HepG2 (cell line): ENCODE results near the gene STRIP1. TPM values are rescaled to one million over a fixed set of nuclear protein-coding genes. Genes with fewer than 3 reads are reported as not detected.

ENCODE experiments used
- ATAC-seq: fragments of 200-7000 bp; cut with Tn5 transposase; 3 replicates; pipeline ENCODE4 v1.9.1; 2020; ENCODE audit warnings: mild to moderate bottlenecking, moderate library complexity
- BruUV-seq: library from RNA; stranded (reverse); fragments of 400-500 nt; replicated peaks from 2 replicates; lab custom pipeline; 2021; lab: Mats Ljungman, UMichigan
- CTCF ChIA-PET: fragments of 300-600 bp; formaldehyde crosslinking; extraction: SDS; loops from one replicate; lab custom pipeline; 2021; ENCODE audit warnings: low total read pairs, inconsistent platforms, low intra/inter-chr PET ratio; lab: Yijun Ruan, JAX
- POLR2A ChIA-PET: fragments of 350-600 bp; sonication (Branson Sonifier 250); formaldehyde crosslinking; loops from one replicate; lab custom pipeline; 2020; ENCODE audit warnings: antibody characterized with exemption, inconsistent platforms; lab: Yijun Ruan, JAX
- DNase-seq: peaks from one replicate; pipeline ENCODE4 v3.0.0-alpha.2; 2015; ENCODE audit warnings: low spot score
- FAIRE-seq: peaks from 3 replicates; lab custom pipeline; 2011; peaks lifted over from hg19 to GRCh38; lab: Jason Lieb, UNC
- H2AFZ ChIP-seq: one replicate; pipeline ENCODE4 v1.6.1; 2011; ENCODE audit warnings: low read length, inconsistent platforms
- H3K27ac ChIP-seq: fragments of 300-600 bp; 3 replicates; pipeline ENCODE4 v1.8.0; 2011; ENCODE audit warnings: mixed run types, mild to moderate bottlenecking, mixed read lengths, low read length, inconsistent platforms; ENCODE audit not compliant: insufficient read depth; ENCODE audit errors: extremely low read length
- H3K27me3 ChIP-seq, 2 experiments: fragments of 200-600 bp in 1 of 2; 2 replicates in 1 of 2; 3 replicates in 1 of 2; pipeline versions ENCODE4 v1.6.0 to v1.8.0; 2011; ENCODE audit warnings: low read length in 2 of 2, mild to moderate bottlenecking in 2 of 2, moderate library complexity in 2 of 2, inconsistent platforms in 1 of 2; ENCODE audit not compliant: insufficient read depth in 2 of 2, control insufficient read depth in 1 of 2
- H3K36me3 ChIP-seq, 2 experiments: fragments of 200-600 bp in 1 of 2; replicated peaks in 1 of 2; 2 replicates in 1 of 2; 3 replicates in 1 of 2; pipeline versions ENCODE4 v1.5.1 to v1.8.0; 2011; ENCODE audit warnings: low read length in 2 of 2, inconsistent platforms in 1 of 2; ENCODE audit not compliant: insufficient read depth in 2 of 2, control insufficient read depth in 1 of 2
- H3K4me1 ChIP-seq: 2 replicates; pipeline ENCODE4 v1.5.1; 2012; ENCODE audit warnings: low read length, inconsistent platforms; ENCODE audit not compliant: insufficient read depth
- H3K4me2 ChIP-seq: 2 replicates; pipeline ENCODE4 v1.6.0; 2011; ENCODE audit warnings: low read depth, low read length, inconsistent platforms
- H3K4me3 ChIP-seq, 3 experiments: fragments of 200-600 bp in 1 of 3; sonication (generic), shearing (Covaris generic) in 1 of 3; replicated peaks in 1 of 3; 2 replicates each; pipeline ENCODE4 v1.5.1; 2011 to 2016; ENCODE audit warnings: low read length in 3 of 3, inconsistent platforms in 2 of 3, low read depth in 2 of 3, mild to moderate bottlenecking in 2 of 3, control low read depth in 1 of 3, mixed read lengths in 1 of 3; ENCODE audit not compliant: insufficient read depth in 1 of 3
- H3K79me2 ChIP-seq: one replicate; pipeline ENCODE4 v1.6.1; 2011; ENCODE audit warnings: low read length, inconsistent platforms; ENCODE audit not compliant: insufficient read depth
- H3K9ac ChIP-seq: 2 replicates; pipeline ENCODE4 v1.6.0; 2011; ENCODE audit warnings: mild to moderate bottlenecking, low read depth, low read length, inconsistent platforms; ENCODE audit not compliant: insufficient read depth
- H3K9me3 ChIP-seq: 2 replicates; pipeline ENCODE4 v1.5.1; 2012; ENCODE audit warnings: mild to moderate bottlenecking, low read length
- H4K20me1 ChIP-seq: 2 replicates; pipeline ENCODE4 v1.6.0; 2011; ENCODE audit warnings: inconsistent platforms, mild to moderate bottlenecking, low read length, moderate library complexity; ENCODE audit not compliant: insufficient read depth
- ARNT2 ChIP-seq: sonication (generic); formaldehyde crosslinking; IDR thresholded peaks from 2 replicates; pipeline ENCODE4 v1.8.0; 2022; ENCODE audit warnings: mild to moderate bottlenecking, low read depth, missing genetic modification reagents, moderate library complexity
- DR1 ChIP-seq: sonication (generic); formaldehyde crosslinking; IDR thresholded peaks from 2 replicates; pipeline ENCODE4 v1.8.0; 2021; ENCODE audit warnings: mild to moderate bottlenecking, missing genetic modification reagents, inconsistent platforms
- GLI4 ChIP-seq: sonication (generic); formaldehyde crosslinking; IDR thresholded peaks from 2 replicates; pipeline ENCODE4 v1.5.1; 2020; ENCODE audit warnings: missing genetic modification reagents, mild to moderate bottlenecking, moderate library complexity, borderline replicate concordance
- HOXA7 ChIP-seq: sonication (generic); formaldehyde crosslinking; IDR thresholded peaks from 2 replicates; pipeline ENCODE4 v1.8.1; 2022; ENCODE audit warnings: mild to moderate bottlenecking, missing genetic modification reagents, moderate library complexity
- POGK ChIP-seq: sonication (generic); formaldehyde crosslinking; conservative IDR thresholded peaks from 2 replicates; pipeline ENCODE4 v1.8.0; 2022; ENCODE audit warnings: mild to moderate bottlenecking, moderate library complexity, missing genetic modification reagents
- SOX6 ChIP-seq, 2 experiments: fragments of 450-650 bp in 1 of 2; sonication (generic) in 1 of 2; formaldehyde crosslinking in 1 of 2; IDR thresholded peaks; 2 replicates each; pipeline versions ENCODE4 v1.4.0 to v1.6.1; 2017 to 2020; ENCODE audit warnings: antibody characterized with exemption in 1 of 2, mild to moderate bottlenecking in 1 of 2, missing genetic modification reagents in 1 of 2
- ZBTB7B ChIP-seq: sonication (generic); formaldehyde crosslinking; IDR thresholded peaks from 2 replicates; pipeline ENCODE4 v1.4.0; 2020; ENCODE audit warnings: missing genetic modification reagents
- ZMAT3 ChIP-seq: sonication (generic); formaldehyde crosslinking; conservative IDR thresholded peaks from 2 replicates; pipeline ENCODE4 v1.7.0; 2021; ENCODE audit warnings: missing genetic modification reagents
- ZNF230 ChIP-seq: sonication (generic); formaldehyde crosslinking; IDR thresholded peaks from 2 replicates; pipeline ENCODE4 v1.4.0; 2020; ENCODE audit warnings: mild to moderate bottlenecking, missing genetic modification reagents
- ZNF234 ChIP-seq: sonication (generic); formaldehyde crosslinking; conservative IDR thresholded peaks from 2 replicates; pipeline ENCODE4 v1.5.1; 2020; ENCODE audit warnings: mild to moderate bottlenecking, missing genetic modification reagents
- WGBS: methylation state at CpG from one replicate; pipeline ENCODE4 v1.1.6; 2017; ENCODE audit warnings: low lambda C conversion rate; 5-methylcytosine and 5-hydroxymethylcytosine counted together
- in situ Hi-C: cut with HindIII; loops from 2 replicates; pipeline ENCODE4 v1.10.0; 2017; ENCODE audit warnings: low pct_unique_long_range_greater_than_20kb; ENCODE audit not compliant: extremely low pct_ligation_motif_present
- intact Hi-C: fragments of 100-400 bp; cut with micrococcal nuclease; formaldehyde crosslinking; loops from one replicate; pipeline ENCODE4 v1.10.0; 2022; ENCODE audit not compliant: unreplicated experiment
- polyA plus RNA-seq, 8 experiments: library from polyadenylated mRNA; depleted of rRNA in 3 of 8; stranded (reverse) in 7 of 8; unstranded in 1 of 8; fragments of >200 nt; fragmentation: Illumina TruSeq in 4 of 8; extraction: Trizol in 4 of 8; gene quantifications; 2 replicates each; pipeline versions ENCODE4 v1.2.1 to v1.2.3, GENCODE V29; 2011 to 2016; ENCODE audit warnings: low read depth in 4 of 8, missing spikeins in 1 of 8, mixed read lengths in 1 of 8; ENCODE audit not compliant: insufficient read depth in 1 of 8
- total RNA-seq, 5 experiments: library from RNA; depleted of rRNA; stranded (reverse); fragments of >200 nt; fragmentation: Illumina TruSeq; extraction: Trizol; gene quantifications; 2 replicates each; pipeline ENCODE4 v1.2.3, GENCODE V29; 2016; ENCODE audit warnings: low read depth in 1 of 5
- TF ChIP-seq, protein P1 (sequence below): sonication (generic); formaldehyde crosslinking; IDR thresholded peaks from one replicate; pipeline ENCODE4 v1.5.1; 2020; ENCODE audit warnings: mild to moderate bottlenecking, missing genetic modification reagents; ENCODE audit errors: not compliant biosample characterization
- TF ChIP-seq, protein P2 (sequence below): sonication (generic); formaldehyde crosslinking; IDR thresholded peaks from 2 replicates; pipeline ENCODE4 v1.4.0; 2020; ENCODE audit warnings: missing genetic modification reagents, borderline replicate concordance

The STRIP1 gene
- total and polyA plus RNA-seq, 2 of the 13 experiments (the other 11 are each of a cell fraction or from before 2014, with no cell fraction given): 20.9 to 27.9 TPM

DNA sequence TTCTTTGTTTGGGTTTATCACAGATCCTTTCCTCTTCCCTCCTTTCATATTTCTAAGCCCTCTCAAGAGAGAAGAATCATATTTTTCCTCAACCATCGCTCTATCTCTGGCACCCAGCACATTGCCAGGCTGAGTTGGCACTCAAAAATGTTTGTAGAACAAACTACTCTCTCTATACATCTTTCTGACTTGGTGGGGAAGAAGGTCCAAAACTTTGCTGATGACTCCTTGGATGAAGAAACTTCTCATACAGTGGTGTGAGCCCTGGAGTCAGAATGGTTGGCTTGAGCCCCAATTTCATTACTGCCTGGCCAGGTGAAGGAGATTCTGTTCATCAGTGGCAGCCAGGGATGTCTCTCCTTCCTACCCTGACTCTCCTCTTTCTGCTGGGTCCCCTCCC, 24.2 kb downstream of the STRIP1 start:
- peaks cover 17% of the 10 kb centered on the region for H3K4me1 ChIP-seq
- H3K27ac ChIP-seq: no peak overlapping the region
- no peak overlapping the region for H3K4me2 ChIP-seq
- in situ Hi-C loops (no loop called here), intact Hi-C loops (no loop called here)
- DNase-seq (no peak), FAIRE-seq (no peak), ATAC-seq (no peak)
- H3K4me3 ChIP-seq: no peak overlapping the region
- no peaks in the 10 kb centered on the region for H3K9me3 ChIP-seq
- 0 out of 2 replicates have a peak, but pooled peaks cover 3% of the 10 kb centered on the region for H4K20me1 ChIP-seq
- H3K9ac ChIP-seq: no peak overlapping the region
- peaks cover 21 to 45% of the 10 kb centered on the region in 2 experiments for H3K36me3 ChIP-seq
- no TSS peak for BruUV-seq
- ChIA-PET POLR2A (no interaction called here), CTCF (no interaction called here)
- no peaks in the 10 kb centered on the region for H3K79me2 ChIP-seq
- 97% methylated on average over 1 of the region's 1 CpG for WGBS
- no peaks in the 10 kb centered on the region for H3K27me3 ChIP-seq
- no peak overlapping the region for H2AFZ ChIP-seq
- no peak for TF ChIP-seq ARNT2 (CRISPR knock-in tag)
- no peak for TF ChIP-seq ZMAT3 (CRISPR knock-in tag)
- no peak for TF ChIP-seq POGK (CRISPR knock-in tag)
- no peak for TF ChIP-seq GLI4 (CRISPR knock-in tag)
- TF ChIP-seq, protein P1, sequence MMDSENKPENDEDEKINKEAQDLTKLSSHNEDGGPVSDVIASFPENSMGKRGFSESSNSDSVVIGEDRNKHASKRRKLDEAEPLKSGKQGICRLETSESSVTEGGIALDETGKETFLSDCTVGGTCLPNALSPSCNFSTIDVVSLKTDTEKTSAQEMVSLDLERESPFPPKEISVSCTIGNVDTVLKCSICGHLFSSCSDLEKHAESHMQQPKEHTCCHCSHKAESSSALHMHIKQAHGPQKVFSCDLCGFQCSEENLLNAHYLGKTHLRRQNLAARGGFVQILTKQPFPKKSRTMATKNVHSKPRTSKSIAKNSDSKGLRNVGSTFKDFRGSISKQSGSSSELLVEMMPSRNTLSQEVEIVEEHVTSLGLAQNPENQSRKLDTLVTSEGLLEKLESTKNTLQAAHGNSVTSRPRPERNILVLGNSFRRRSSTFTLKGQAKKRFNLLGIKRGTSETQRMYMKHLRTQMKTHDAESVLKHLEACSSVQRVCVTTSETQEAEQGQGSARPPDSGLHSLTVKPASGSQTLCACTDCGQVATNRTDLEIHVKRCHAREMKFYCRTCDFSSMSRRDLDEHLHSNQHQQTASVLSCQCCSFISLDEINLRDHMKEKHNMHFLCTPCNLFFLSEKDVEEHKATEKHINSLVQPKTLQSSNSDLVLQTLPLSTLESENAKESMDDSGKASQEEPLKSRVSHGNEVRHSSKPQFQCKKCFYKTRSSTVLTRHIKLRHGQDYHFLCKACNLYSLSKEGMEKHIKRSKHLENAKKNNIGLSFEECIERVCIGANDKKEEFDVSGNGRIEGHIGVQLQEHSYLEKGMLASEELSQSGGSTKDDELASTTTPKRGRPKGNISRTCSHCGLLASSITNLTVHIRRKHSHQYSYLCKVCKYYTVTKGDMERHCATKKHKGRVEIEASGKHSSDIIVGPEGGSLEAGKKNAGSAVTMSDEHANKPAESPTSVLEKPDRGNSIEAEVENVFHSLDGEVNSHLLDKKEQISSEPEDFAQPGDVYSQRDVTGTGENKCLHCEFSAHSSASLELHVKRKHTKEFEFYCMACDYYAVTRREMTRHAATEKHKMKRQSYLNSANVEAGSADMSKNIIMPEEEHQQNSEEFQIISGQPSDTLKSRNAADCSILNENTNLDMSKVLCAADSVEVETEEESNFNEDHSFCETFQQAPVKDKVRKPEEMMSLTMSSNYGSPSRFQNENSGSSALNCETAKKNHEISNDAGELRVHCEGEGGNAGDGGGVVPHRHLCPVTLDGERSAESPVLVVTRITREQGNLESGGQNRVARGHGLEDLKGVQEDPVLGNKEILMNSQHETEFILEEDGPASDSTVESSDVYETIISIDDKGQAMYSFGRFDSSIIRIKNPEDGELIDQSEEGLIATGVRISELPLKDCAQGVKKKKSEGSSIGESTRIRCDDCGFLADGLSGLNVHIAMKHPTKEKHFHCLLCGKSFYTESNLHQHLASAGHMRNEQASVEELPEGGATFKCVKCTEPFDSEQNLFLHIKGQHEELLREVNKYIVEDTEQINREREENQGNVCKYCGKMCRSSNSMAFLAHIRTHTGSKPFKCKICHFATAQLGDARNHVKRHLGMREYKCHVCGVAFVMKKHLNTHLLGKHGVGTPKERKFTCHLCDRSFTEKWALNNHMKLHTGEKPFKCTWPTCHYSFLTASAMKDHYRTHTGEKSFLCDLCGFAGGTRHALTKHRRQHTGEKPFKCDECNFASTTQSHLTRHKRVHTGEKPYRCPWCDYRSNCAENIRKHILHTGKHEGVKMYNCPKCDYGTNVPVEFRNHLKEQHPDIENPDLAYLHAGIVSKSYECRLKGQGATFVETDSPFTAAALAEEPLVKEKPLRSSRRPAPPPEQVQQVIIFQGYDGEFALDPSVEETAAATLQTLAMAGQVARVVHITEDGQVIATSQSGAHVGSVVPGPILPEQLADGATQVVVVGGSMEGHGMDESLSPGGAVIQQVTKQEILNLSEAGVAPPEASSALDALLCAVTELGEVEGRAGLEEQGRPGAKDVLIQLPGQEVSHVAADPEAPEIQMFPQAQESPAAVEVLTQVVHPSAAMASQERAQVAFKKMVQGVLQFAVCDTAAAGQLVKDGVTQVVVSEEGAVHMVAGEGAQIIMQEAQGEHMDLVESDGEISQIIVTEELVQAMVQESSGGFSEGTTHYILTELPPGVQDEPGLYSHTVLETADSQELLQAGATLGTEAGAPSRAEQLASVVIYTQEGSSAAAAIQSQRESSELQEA (CRISPR knock-in tag): no peak
- no peak for TF ChIP-seq DR1
- TF ChIP-seq SOX6 (IDR thresholded peaks at IDR 0.05): no peak
- TF ChIP-seq SOX6 (CRISPR knock-in tag; IDR thresholded peaks at IDR 0.05): no peak
- no peak for TF ChIP-seq ZNF234 (CRISPR knock-in tag)
- TF ChIP-seq, protein P2, sequence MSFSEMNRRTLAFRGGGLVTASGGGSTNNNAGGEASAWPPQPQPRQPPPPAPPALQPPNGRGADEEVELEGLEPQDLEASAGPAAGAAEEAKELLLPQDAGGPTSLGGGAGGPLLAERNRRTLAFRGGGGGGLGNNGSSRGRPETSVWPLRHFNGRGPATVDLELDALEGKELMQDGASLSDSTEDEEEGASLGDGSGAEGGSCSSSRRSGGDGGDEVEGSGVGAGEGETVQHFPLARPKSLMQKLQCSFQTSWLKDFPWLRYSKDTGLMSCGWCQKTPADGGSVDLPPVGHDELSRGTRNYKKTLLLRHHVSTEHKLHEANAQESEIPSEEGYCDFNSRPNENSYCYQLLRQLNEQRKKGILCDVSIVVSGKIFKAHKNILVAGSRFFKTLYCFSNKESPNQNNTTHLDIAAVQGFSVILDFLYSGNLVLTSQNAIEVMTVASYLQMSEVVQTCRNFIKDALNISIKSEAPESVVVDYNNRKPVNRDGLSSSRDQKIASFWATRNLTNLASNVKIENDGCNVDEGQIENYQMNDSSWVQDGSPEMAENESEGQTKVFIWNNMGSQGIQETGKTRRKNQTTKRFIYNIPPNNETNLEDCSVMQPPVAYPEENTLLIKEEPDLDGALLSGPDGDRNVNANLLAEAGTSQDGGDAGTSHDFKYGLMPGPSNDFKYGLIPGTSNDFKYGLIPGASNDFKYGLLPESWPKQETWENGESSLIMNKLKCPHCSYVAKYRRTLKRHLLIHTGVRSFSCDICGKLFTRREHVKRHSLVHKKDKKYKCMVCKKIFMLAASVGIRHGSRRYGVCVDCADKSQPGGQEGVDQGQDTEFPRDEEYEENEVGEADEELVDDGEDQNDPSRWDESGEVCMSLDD (CRISPR knock-in tag): no peak
- TF ChIP-seq ZBTB7B: no peak
- no peak for TF ChIP-seq ZNF230 (CRISPR knock-in tag)
- TF ChIP-seq HOXA7 (CRISPR knock-in tag): no peak
